ENCODE results near the gene CES4A.
"Not testable (repeated sequence)": the region's sequence is repeated elsewhere in the genome, so short reads cannot be mapped to it uniquely, and the experiment has no call there.

The CES4A gene

GRCh38 chr16:67040166-67040565 is 51.8 kb downstream of the CES4A start:
- H3K4me3 ChIP-seq, result no peak overlapping the region
- in situ Hi-C loops (cut with MboI; ENCODE audit: low sequenced_read_pairs), result no loop called here
- peaks cover 30% of the 10 kb centered on the region for H3K36me3 ChIP-seq (replicated peaks)
- H3K27me3 ChIP-seq (ENCODE audit: low read depth), result no peaks in the 10 kb centered on the region
- peaks cover 17% of the 10 kb centered on the region for H3K4me1 ChIP-seq
- no peaks in the 10 kb centered on the region for H3K9me3 ChIP-seq
- DNase-seq (ENCODE audit: low spot score in 2 of 2), result no peak

GRCh38 chr16:67040906-67041305 is 52.5 kb downstream of the CES4A start:
- no peak for DNase-seq (ENCODE audit: low spot score in 2 of 2)
- Histone ChIP-seq H3K4me1 (peaks cover 11% of the 10 kb centered on the region), H3K9me3 (no peaks in the 10 kb centered on the region), H3K4me3 (no peak overlapping the region), H3K36me3 (replicated peaks) (peaks cover 32% of the 10 kb centered on the region), H3K27me3 (ENCODE audit: low read depth) (no peaks in the 10 kb centered on the region)
- in situ Hi-C loops (cut with MboI; ENCODE audit: low sequenced_read_pairs), result no loop called here

DNA sequence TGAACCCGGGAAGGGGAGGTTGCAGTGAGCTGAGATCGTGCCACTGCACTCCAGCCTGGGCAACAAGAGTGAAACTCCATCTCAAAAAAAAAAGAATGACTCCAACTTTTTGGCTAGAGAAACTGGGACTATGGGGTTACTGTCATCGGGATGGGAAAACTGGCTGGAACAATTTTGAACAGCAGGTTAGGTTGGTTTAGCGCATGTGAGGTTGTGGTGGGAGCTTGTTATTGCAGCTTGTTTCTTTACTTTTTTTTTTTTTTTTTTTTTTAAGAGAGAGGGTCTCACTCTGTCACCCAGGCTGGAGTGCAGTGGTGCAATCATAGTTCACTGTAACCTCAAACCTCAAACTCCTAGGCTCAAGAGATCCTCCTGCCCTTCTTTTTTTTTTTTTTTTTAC is 53.1 kb downstream of the CES4A start:
- DNase-seq (ENCODE audit: low spot score in 2 of 2); H3K4me3 ChIP-seq; H3K4me1 ChIP-seq; H3K27me3 ChIP-seq (ENCODE audit: low read depth); H3K9me3 ChIP-seq; in situ Hi-C loops (cut with MboI; ENCODE audit: low sequenced_read_pairs): not testable (repeated sequence)
- H3K36me3 ChIP-seq (replicated peaks), result peaks cover 35% of the 10 kb centered on the region

GRCh38 chr16:67043420-67043819 is 55.0 kb downstream of the CES4A start:
- Histone ChIP-seq H3K4me1 (peaks cover 6% of the 10 kb centered on the region; the same call in 1 of the 2 replicates), H3K36me3 (replicated peaks) (peaks cover 21% of the 10 kb centered on the region), H3K4me3 (no peak overlapping the region), H3K9me3 (no peaks in the 10 kb centered on the region), H3K27me3 (ENCODE audit: low read depth) (no peaks in the 10 kb centered on the region)
- no peak for DNase-seq (ENCODE audit: low spot score in 2 of 2)
- in situ Hi-C loops (cut with MboI; ENCODE audit: low sequenced_read_pairs), result no loop called here

DNA sequence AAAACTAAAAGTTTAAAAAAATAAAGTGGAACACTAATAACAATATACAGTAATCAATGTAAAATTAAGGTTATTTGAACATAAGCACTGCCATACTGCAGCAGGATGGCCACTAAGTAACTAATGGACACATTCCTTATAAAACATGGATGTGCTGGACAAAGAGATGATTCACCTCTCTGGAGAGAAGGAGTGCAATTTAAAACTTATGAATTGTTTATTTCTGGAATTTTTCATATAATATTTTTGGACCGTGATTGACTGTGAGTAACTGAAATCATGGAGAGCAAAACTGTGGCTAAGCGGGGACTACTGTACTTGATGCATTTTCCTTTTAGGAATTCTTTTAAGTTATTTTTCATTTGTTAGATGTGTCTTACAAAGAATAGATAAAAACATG is 62.4 kb downstream of the CES4A start:
- H3K4me1 ChIP-seq, result no peaks in the 10 kb centered on the region
- DNase-seq (ENCODE audit: low spot score in 2 of 2), result no peak
- no peaks in the 10 kb centered on the region for H3K27me3 ChIP-seq (ENCODE audit: low read depth)
- in situ Hi-C loops (cut with MboI; ENCODE audit: low sequenced_read_pairs), result no loop called here
- H3K9me3 ChIP-seq, result no peaks in the 10 kb centered on the region
- no peak overlapping the region for H3K4me3 ChIP-seq
- H3K36me3 ChIP-seq (replicated peaks), result peaks cover 12% of the 10 kb centered on the region

DNA sequence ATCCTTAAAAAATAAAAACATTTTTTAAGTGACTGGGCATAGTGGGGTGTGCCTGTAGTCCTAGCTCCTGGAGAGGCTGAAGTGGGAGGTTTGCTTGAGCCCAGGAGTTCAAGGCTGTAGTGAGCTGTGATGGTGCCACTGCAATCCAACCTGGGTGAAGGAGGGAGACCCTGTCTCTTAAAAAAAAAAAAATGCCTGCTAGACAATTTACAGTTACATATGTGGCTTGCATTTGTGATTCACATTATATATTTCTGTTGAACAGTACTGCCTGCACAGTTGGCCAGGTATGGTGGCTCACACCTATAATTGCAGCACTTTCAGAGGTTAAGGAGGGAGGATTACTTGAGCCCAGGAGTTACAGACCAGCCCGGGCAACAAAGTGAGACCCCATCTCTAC is 64.0 kb downstream of the CES4A start:
- DNase-seq (ENCODE audit: low spot score in 2 of 2), result no peak
- in situ Hi-C loops (cut with MboI; ENCODE audit: low sequenced_read_pairs), result no loop called here
- H3K27me3 ChIP-seq (ENCODE audit: low read depth), result no peaks in the 10 kb centered on the region

DNA sequence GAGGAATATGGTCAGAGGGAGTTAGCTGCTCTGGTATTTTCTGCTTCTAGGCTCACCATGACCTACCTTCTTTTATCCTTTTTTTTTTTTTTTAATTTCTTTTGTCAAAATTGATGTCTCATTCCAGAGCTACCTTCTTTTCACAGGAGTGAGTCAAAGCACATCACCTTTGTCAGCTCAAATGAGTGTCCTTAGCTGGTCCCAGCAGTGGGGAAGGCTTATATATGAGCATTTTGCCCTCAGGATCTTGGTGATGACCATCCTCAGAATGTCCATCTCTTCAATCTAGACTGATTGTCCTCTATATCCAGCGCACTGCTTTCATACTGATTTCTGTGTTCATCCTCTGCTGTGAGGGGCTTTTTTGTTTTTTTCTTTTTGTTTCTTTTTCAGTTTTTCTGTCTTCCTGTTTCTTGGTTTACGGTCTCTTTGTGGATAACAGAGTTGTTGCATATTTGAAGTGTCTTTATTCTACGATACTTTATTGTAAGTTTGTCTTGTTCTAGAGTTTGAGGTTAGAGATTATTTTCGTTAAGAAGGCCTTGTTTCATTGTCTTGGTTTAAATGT is 65.5 kb downstream of the CES4A start:
- in situ Hi-C loops (cut with MboI; ENCODE audit: low sequenced_read_pairs), result no loop called here
- Histone ChIP-seq H3K27me3 (ENCODE audit: low read depth) (no peaks in the 10 kb centered on the region), H3K36me3 (replicated peaks) (peaks cover 8% of the 10 kb centered on the region)

More for the DNA sequence above, 64.0 kb downstream of the CES4A start:
- Histone ChIP-seq H3K4me3 (no peak overlapping the region), H3K9me3 (no peaks in the 10 kb centered on the region), H3K36me3 (replicated peaks) (peaks cover 9% of the 10 kb centered on the region), H3K4me1 (no peaks in the 10 kb centered on the region)

GRCh38 chr16:67054901-67055300 is 66.5 kb downstream of the CES4A start:
- no peaks in the 10 kb centered on the region for H3K27me3 ChIP-seq (ENCODE audit: low read depth)
- H3K4me3 ChIP-seq, result no peak overlapping the region
- no peaks in the 10 kb centered on the region for H3K9me3 ChIP-seq
- in situ Hi-C loops (cut with MboI; ENCODE audit: low sequenced_read_pairs), result no loop called here
- no peaks in the 10 kb centered on the region for H3K4me1 ChIP-seq
- no peak for DNase-seq (ENCODE audit: low spot score in 2 of 2)
- peaks cover 5% of the 10 kb centered on the region; the same call in 1 of the 2 replicates for H3K36me3 ChIP-seq (replicated peaks)

More for the DNA sequence above, 65.5 kb downstream of the CES4A start:
- Histone ChIP-seq H3K4me3 (no peak overlapping the region), H3K9me3 (no peaks in the 10 kb centered on the region), H3K4me1 (no peaks in the 10 kb centered on the region)
- DNase-seq (ENCODE audit: low spot score in 2 of 2), result no peak

DNA sequence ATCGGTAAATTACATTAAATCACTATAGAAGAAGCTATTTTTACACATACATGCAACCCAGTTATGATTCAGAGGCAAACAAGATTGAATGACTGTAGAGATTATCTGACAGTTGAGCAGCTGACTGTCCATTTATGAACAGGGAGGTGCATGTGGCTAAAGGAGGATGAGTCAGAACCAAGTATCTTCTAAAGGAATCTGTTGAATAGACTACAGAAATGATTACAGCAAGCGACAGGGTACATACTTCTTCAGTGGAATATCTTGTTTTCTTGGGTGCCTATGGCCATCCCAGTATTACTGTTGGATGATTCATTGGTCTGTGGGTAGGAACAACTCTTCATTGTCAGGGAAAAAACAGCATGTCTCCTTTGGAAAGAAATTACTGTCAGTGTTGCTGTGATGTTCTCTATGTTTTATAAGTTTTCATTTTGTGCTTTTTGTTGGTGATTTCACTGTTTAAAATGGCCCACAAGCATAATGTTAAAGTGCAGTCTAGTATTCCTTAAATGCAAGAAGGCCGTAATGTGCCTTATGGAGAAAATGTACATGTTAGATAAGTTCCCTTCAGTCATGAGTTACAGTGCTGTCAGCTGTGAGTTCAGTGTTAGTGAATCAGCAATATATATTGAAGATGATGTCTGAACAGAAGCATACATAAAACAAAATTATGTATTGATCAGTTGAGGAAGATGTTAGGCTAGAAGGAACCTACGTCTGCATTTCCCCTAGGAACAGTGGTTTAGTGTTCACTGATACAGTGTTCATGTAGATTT is 67.5 kb downstream of the CES4A start:
- Histone ChIP-seq H3K9me3 (no peaks in the 10 kb centered on the region), H3K36me3 (replicated peaks) (peaks cover 2% of the 10 kb centered on the region; the same call in 1 of the 2 replicates), H3K4me3 (no peak overlapping the region), H3K4me1 (no peaks in the 10 kb centered on the region), H3K27me3 (ENCODE audit: low read depth) (no peaks in the 10 kb centered on the region)
- DNase-seq (ENCODE audit: low spot score in 2 of 2), result no peak
- in situ Hi-C loops (cut with MboI; ENCODE audit: low sequenced_read_pairs), result no loop called here
